ENCODE measurements around the gene NRCAM.

The NRCAM gene

DNA sequence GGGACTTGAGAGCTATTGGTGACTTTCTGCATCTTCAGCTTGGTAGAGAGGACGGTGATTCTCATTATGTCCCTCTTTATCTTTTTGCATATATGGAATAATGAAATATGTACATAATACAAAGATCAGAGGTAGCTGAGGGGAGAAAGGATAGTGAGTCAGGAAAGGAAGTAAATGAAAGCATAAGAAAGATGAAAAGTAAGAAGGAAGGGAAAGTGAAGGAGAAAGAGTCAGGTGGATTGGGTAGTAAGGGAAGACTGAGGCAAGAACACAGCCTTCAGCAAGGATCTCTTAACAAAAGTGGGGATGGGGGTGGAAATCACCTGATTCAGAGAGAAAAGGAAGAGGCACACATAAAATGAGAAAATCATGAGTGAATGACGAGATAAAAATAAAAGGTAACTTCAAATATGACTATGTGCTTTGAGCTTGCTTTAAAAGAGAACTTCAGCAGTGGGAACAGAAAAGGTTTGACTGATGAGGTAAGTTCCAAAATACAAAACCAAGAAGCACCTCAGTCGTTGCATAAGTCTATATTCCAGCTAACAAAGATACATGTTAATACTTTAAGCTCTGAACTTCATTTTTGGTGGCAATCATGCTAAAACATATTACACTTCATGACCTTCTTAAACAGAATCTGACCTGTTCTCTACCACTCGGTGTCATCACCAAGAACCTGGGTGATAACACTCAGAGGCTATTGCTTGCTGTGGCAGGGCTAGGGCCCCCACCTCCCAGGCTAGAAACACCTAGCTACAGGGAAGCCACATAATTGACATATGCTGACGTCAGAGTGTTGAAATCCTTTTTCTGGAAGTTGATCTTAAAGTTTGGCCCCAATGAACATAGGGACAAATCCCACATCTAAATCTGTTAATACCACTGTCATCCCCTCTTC is 32.9 kb downstream of the NRCAM start:
- DNase-seq = no peak

DNA sequence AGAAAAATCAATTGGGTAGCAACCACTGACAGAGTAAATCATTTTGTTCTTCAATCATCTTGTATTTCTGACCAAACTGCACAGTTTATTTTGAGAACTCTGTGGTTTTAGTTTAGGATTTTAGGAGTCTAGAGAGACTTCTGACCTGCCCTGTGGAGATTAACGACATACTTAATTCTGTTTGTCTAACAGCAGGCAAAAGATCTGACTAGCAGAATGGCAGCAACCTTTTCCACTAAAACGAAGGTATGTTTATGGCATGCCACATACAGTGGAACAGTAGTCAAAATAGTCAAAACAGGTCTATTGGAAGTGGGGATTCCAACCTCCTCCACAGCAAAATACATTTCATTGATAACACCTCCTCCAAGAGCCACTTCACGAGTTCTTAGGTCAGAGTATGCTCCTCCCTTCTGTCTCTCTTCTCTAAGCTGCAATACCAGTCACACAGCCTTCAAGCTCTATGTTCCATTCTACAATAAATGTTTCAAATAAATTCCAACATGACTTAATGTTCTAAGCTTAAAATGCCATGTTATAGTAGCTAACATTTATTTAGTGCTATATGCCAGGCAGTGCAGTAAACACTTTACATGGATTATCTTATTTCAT is 34.4 kb downstream of the NRCAM start:
- DNase-seq = no peak

DNA sequence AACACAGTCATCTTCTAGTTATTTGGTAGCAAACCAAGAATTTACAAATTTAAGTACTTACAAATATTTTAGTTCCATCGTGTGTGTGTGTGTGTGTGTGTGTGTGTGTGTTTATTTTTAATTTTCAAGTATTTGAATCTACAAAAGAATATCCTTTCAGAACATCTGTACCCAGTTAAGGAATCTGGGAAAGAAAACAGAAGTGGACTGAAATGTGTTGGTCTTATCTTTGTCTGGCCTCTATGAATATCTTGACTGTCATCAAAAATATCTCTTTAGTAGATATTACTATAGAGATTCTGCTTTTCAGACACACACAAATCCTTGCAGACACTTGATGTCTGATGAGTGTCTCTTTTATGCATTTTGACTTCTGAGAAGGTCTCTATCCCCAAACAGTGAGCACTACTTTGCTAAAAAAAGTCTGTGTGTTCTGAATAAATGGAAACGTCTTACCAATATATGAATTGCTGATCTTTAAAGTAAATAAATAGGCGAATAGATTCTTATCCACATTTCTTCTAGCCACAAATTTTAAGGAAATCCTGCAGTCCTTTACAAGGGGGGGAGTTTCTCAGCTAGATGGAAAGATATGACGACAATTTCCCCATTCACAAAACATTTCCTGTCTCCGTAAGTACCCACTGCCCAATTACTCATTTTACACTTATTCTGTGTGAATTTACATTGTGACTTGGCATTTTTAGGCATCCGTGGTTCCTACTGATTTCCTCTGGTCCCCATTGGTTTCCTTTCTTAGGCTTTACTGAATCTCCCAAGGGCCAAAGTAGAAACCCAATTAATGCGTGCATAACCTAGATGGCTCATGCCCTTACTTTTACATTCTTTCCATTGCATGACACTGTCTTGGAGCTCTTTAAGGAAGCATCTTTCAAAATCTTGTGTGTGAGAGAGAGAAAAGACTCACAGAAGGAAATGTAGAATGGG is 36.0 kb downstream of the NRCAM start:
- peak; percentile 53 to 84 (median 65) for DNase-seq

DNA sequence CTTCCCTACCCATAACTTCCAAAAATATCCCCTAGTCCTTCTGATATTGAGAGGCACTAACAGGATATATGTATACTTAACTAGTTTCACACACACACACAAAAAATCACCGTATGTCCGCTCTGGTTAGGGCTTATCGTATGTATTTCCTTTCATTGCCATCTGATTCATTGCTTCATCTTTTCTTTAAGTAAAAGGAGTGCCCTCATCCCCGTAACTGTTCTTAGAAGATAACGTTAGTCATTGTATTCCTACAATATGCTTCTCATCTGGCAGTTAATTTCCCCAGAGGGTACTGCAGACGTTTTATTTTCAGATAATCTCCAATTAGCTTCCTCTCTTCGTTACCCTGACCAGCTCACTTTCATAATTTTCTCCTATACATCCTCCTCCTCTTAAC is 37.3 kb downstream of the NRCAM start:
- DNase-seq = peak in 2 of 3 donors; percentile 16 to 29

DNA sequence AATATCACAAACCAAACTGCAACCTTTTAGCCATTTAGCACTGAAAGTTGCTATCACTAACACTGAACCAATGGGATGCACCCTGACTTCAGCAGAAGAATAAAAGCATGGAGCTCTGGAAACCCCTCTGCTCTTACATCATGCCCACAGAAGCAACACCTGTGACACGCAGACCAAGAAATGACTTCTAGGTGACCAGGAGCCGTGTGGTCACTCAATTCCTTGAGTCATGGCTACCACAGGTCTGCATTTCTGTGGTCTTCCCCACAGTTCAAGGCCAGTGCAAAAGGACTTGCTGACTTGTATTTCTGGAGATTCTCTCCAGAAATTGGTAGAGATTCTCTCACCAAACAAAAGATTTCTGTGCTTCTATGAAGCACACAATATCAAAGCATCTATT is 38.3 kb downstream of the NRCAM start:
- DNase-seq = no peak

DNA sequence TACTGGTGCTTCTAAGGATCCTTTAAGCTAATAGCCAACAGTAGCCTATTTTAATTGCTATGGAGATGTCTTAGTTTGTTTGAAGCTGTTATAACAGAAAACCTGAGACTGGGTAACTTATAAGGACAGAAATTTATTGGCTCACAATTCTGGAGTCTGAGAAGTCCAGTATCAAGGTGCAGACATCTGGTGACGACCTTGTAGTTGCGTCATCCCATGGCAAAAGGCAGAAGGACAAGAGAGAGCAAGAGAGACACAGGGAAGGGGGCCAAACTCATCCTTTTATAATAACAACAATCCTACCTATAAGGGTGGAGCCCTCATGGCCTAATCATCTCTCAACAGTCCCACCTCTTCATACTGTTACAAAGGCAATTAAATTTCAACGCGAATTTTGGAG is 39.1 kb downstream of the NRCAM start:
- DNase-seq = no peak

DNA sequence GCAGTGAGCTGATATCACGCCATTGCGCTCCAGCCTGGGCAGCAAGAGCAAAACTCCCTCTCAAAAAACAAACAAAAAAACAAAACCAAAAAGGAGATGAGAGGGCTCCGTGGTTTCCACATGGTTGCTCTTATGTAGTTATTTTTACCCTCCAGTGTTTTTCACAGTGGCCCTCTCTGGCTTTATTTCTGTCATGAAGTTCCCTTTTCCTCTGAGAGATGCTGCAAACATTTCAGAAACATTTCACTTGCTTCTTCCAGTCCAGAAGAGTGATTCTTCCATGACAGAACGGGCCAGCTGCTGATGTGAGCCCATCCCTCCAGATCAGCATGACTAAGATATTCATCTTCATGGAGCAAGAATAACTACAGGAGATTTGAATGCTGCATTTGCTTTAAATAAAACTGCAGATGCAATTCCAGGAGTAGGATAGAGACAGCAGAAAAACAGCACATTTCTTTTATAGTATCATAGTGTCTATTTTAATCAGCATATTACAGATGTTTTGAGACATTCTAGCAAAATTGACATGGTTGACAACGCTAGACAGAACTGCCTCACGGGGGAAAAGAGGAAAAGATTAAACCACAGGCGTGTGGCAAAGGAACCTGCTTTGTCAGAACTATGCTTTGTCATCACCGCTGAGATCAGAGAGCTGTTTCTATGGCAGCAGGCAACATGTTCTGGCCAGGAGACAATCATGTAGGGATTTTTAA is 40.3 kb downstream of the NRCAM start:
- peak; percentile 65 to 79 (median 77) for DNase-seq

DNA sequence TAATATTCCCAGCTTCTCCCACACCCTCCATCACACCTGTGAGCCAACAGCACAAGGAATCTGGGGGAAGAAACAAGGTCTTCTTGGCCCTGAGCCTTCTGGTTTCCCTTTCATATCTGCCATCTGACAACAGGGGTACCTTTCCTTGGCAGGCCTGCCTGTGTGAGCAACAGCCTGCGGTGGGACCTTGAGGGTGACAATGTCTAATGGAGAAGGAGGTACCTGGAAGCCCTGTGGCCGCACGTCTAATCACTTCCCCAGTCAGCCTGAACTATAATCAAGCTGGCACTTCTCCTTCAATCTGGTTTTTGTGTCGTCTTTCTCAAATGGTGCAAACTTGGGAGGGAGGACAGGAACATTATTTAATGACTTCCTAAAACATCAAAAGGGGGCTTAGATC is 41.2 kb downstream of the NRCAM start:
- DNase-seq = no peak

DNA sequence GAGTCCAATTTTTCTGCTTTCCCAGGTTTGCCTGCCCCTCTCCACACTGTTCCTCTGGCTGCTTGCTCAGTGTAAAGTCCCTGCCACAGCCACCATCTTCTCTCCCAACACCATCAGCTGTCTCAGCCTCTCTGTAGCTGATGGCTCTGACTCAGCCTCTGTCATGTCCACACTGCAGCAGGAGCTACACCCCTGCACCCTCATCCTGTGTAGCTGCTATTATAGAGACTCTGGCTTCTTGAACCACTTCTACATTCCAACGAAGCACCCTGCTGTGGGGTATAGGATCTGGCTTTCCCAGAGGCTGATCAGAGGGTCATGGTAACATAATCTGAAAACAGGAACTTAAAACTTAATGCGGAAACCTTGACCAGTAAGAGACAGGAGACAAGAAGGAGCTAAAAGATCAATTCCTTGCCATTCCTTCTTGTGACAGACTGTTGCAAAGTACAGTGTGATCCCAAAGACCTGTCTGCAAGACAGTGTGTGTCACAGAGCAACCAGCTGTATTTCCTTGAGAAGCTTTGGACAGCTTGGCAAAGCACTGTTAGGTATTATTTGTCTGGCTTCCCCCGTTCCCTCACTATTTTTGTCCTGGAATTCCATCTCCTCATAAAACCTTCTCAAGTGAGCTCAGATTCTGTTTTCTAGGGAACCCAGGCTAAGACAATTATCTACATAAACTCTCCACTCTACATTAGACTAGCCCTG is 42.3 kb downstream of the NRCAM start:
- DNase-seq = peak; percentile 42 to 62 (median 47)

DNA sequence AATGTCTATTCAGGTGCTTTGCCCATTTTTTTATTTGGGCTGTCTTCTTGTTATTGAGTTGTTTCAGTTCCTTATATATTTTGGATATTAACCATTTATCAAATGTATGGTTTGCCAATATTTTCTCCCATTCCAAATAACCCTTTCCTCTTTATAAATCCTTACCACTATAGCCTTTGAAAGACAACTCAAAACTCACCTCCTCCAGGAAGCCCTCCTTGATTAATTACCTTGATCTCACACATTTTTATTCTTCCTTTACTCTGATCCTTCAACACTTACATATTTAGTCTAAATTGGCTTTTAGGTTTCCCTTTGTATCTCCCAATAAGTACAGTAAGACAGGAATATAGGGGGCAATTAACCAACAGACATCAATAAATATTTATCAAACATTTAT is 42.9 kb downstream of the NRCAM start:
- DNase-seq = no peak

DNA sequence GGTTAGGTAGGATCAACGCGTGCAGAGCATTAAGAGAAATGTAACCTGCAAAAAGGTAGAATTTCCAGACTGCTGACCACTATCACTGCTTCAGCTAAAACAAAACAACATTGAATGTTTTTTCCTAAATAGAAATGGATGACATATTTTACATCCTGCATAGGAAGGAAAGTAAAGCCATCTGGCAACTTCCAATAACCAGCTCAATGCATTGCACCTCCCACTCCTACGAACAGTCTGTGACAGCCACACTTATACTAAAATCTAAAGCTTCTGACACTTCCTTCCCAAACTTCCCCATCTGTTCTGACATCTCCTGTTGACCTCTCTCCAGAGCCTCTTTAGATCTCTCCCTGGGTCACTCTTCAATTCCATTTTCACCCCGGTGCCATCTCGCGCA is 47.1 kb downstream of the NRCAM start:
- DNase-seq = no peak

DNA sequence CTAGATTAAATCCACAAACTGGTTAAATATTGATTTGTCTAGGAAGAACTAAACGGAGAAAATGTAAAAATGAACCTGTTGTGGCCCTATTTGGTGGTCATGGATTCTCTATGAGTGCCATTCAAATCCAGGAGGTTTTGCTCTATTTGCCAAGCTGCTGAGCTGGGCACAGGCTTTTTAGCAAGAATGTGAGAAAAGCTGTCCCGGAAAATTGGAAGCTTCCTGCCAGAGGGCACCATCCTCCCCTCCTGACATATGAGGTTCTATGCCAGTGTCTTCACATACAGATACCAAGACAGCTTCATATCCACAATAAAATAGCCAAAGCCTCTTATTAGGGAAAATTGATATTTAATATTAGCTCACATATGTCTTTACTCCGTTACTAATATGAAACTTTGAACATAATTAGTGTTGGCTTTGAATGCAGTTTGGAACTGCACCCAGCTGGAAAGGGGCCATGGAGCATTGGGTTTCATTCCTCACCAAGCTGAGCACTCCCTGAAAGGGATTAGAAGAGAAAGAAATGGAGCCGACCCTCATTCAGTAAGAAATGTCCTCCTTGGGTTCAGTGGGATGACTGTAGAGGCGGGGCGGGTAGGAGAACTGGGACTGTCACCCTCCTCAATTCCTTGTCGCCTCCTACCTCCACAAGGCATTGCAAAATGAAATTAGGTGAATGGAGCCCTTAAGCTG is 47.8 kb downstream of the NRCAM start:
- no peak for DNase-seq

DNA sequence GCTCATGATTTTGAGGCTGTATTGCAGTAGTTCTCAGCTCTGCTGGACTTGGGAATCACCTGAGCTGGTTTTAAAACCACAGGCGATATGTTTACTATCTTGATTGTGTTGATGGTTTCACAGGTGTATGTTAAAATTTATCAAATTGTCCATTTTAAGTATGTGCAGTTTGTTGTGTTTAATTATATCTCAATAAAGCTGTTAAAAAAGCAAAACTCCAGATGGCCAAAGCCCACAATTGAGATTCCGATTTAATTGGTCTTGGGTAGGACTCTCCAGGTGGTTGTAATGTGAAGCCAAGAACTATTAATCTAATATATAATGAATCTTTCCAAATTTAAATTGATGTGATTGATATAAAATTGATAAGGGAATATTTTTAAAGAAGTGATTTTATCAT is 48.6 kb downstream of the NRCAM start:
- DNase-seq = no peak

DNA sequence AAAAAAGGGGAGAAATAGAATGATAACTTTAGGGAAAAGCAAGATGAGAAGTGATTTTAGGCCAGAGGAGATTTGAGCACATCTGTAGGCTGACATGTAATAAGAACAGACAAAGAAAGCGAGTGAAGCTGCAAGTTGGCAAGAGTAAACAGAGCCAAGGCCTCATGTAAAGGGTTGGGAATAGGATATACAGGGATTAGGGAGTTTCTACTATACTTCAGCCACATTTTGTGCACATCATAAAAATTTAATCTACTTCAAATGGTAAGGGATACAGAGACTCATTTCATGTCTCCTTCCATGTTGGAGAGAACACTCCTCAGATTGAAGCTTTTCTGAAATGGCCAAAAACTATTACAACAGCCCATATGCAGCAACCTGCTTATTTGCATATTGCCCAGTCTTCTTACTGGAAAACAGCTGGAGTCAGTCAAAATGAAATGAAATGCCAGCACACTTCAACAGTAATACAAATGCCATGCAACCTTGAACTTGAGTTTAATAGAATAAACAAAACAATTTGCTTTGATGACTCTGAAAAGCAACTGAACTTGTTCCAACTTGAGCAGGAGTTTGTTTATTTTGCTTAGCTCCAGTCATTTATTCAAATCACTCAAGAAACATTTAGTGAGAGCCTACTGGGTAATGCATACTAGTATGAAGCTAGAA is 49.9 kb downstream of the NRCAM start:
- no peak for DNase-seq

DNA sequence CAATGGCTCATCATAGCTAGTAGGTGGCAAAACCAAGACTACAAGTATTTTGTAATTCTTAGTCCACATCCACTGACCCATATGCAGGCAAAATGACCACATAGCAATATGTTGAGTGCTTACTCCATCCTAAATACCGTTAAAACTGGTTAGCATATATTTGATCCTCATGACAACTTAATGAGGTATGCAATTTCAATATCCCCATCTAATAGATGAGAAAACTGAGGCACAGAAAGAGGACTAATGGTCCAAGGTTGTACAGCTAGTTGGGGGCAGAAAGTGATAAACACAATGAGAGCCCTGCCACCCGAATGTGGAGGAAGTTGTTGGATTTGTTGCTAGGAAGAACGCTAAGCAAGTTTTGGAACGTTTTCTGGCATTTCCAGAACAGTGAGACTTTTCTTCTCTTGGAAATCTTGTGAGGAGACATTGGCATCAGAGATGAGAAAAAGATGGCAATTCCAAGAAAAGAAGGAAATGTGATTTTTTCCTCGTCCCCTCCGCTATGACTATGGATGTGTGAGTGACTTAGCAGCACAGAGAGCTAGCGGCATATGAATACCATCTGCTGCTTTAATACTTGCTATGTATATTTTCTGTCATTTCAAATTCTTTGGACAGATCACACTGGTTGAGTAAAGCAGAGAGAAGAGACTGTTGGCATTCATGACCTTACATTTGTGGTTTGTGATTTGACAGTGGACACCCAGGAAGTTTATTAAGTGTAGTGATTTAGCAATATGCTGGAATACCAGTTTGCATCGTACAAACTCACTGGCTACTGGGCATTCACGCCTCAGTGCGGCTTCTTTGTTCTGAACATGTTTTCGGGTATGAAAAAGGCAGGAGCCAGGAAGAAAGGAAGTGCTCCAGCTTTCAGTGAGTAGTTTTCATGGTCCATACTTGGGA is 51.5 kb downstream of the NRCAM start:
- DNase-seq = no peak

DNA sequence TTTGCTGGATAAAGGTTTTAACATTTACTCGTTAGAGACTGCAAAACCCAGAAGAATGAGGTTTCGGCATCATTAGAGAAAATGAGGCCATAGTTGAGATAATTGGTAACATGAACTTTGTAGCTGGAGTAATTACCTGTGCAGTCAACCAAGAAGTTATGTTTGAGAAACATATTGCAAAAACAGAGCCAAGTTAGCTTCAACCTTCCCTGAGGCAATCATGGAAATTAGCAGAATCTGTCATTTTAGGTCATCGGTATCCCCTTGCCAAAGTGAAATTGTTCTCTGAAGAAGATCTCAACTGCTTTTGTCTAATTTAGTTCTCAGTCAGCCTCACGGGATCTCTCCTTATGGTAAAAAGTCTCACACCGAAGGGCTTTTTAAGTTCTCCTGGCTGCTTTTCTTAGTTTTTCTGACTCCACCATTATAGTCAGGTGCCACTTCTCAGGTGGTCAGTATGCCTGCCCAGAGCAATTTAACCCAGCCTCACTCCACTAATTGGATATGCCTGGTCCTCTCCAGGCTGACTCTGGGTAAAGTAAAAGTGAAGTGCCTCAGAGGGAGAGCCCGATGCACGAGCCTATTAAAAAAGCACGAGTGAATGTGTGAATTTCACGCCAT is 52.5 kb downstream of the NRCAM start:
- no peak for DNase-seq

DNA sequence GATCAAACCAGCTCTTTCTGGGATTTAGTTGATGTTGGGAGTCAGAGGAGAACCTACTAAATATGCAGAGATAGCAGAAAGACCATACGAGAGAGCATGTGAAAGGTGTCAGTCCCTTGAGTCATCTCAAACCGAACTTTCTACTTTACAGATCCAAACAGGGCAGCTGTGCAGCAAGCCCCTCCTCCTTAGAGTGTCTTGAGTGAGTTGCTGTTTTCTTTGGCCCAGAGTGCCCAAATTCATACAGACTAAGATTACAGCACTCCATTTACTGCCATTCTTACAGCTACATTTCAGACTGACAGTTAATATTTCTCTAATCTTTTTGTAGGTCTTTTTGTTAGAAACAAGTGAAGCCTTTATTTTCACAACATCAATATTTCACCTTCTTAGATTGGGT is 53.4 kb downstream of the NRCAM start:
- no peak for DNase-seq

DNA sequence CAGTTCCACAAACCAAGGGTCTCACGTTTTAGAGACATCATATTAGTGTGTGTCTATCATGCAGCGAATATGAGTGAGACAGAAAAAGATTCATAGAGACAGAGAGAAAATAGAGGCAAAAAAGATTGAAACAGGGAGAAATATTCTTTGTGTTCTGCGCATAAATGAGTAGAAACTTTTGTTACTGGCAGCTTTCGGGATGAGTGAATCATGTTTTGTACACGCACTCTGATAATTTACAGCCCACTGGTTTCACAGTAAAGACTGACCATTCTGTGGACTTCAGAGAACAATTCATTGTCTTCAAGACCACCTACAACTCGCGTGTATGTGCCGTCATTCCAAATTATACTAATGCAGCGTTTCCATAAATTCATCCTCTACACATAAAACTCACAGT is 60.2 kb downstream of the NRCAM start:
- DNase-seq = no peak

DNA sequence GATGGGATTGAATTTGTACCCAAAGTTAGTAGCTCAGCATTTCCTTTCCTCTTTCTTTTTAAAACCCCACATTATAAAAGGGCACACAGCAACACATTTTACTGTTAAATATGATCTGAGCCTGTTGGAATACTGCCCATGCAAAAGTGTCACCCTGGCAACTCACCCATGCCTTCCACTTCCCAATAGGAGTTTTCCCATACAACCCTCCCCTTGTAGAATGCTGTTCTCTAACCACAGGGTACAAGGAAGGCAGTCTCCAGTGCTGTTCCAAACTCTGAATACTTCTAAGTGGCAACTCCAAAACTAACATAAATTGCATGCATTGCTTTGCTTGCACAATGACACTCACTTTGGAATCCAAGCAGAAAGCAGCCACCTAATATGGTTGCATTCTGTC is 60.8 kb downstream of the NRCAM start:
- no peak for DNase-seq

Measured in suppressor macrophage treated with lipopolysaccharide for 1 hour (primary cell).